Measurements from ENCODE around the gene CDK11A.
"Not testable (repeated sequence)": the region's sequence is repeated elsewhere in the genome, so short reads cannot be mapped to it uniquely, and the experiment has no call there.

The CDK11A gene

DNA sequence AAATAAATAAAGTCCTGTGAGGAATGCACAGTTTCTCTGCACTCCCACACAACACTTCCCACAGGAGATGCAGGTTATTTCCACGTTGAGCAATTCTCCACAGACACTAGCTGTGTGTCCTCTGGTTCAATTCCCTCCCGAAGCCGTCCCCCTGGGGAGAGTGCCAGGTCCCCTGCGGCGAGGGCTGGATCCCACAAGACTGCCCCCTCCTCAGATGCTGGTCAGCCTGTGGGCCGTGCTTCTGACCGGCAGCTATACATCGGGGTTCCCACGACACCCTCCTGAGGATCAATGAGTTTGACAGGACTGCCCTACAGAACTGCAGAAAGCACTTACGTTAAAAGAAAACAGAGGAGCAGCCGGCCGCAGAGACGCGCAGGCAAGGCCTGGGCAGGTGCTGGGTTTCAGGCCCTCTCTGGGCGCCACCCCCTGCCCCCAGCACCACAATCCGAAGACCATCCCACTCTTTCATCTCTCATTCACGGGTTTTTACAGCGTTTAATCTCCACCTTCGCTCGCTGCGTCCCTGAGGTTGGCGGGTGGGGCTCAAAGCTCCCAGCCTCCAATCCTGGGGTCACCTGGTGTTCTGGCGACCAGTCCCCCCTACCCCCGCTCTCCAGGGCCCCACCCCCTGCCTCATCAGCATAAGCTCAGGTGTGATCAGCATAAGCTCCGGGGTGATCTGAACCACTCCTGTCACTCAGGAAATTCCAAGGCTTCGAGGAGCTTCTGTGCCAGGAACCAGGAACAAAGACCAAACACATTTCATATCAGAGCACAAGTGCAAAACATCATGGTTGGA, 40.9 kb downstream of the CDK11A start:
- no peak for DNase-seq (ENCODE audit: low read depth)

DNA sequence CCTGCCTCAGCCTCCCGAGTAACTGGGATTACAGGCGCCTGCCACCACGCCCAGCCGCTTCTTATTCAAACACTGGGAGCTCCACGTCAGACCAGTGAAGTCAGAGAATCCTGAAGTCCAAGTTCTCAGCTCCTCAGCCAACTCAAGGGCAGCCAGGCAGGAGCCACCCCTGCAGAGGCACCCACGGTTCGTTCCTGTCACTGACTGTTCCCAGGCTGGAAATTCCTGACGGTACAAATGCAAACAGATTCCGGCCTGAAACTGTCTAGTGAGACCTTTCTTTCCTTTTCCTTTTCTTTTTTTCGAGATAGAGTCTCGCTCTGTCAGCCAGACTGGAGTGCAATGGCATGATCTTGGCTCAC, 43.3 kb downstream of the CDK11A start:
- DNase-seq (ENCODE audit: low read depth) = no peak

DNA sequence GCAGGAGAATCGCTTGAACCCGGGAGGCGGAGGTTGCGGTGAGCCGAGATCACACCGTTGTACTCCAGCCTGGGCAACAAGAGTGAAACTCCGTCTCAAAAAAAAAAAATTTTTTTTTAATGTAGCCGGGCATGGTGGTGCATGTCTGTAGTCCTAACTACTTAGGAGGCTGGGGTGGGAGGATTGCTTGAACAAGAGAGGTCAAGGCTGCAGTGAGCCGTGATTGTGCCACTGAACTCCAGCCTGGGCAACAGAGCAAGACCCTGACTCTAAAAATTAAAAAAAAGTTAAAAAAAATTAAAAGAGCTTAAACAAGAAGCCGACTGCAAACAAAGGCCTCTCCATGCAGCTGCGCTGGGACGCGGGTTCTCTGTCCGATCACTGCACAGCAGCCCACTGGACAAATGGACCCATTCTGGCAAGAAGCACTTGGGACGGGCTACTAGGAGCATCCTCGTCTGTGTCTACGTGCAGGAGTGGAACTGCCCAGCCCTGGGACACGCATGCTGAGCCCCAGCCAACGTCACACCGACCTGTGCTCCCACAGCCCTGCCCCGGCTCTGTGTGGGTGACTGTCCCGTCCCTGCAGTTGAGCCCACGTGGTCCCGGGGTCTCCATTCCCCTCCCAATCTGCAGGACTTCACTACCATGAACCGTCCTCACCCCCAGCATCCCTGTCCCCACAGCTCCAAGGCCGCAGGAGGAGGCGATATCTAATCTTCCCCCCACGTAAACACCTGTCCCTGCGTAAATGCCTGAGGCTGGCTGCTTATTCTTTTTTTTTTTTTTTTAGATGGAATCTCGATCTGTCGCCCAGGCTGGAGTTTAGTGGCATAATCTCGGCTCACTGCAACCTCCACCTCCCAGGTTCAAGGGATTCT, 43.9 kb downstream of the CDK11A start:
- no peak for DNase-seq (ENCODE audit: low read depth)

DNA sequence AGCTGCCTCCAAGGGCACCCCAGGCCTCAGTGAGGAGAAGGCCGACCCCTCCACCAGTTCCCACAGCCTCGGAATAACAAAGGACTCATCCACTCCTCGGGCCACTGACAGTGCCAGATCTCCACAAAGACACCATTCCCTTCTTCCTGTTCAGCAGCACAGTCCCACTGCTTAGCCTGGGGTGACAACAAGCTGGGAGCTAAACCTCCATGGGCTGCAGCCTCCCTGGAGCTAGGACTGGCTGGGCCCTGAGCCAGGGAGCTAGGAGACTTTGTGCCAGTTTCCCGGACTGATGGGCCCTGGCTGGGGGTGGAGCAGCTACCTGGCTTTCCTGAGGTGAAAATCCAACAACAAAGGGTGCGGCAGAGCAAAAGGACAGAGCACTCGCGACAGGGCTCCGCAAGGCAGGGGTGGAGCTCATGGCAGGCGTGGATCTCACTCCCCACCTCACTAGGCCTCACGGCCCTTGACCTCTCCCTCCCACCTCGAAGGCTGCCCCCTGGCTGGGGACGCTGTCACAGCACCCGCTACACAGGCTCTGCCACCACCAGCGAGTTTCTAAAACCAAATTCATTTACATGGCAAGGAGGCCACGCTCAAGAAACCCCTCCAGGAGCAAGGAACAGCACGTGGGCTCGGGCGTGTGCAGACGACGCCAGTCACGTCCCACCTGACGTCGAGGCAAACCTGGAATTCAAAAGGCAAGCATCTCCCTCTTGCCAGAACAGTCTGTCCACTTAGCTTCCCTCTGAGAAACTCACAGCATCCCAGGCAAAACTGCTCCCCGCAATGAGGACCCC, 45.4 kb downstream of the CDK11A start:
- no peak for DNase-seq (ENCODE audit: low read depth)

DNA sequence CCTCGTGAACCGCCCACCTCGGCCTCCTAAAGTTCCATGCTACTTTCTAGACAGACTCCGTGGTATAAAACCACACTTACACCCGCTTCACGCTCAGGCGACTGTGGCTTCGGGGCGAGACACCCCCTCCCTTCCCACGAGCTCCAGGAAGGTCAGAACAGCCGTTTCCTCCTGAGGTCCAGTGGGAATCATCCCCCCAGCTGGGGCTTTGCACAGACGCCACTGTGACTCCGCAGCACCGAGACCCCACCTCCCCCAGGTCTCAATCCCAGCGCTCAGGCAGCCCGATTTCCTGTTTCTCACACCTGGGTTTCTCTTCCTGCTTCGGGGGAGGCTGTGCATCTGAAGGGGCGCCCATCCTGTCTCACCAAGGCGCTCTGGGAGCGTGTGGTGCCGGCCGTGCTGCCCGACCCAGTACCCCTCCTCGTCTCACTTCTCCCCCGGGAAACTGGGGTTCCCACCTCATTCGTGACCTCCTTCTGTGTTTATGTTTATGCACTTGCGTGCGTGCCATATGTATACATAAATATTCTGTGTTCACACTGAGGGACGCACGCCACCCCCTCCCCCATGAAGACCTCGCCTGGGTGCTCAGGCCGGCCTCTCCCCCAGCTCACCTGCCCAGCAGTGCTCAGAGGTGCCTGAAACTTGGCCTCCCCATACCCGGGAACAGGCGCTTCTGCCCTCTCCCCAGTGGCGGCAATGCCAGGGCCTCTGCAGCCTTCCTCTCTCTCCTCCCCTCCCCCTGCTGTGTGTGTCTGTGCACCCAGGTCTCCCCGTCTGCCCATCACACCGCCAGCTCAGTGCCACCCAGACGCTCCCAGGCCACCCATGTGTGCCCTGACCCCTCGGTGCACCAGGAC, 46.2 kb downstream of the CDK11A start:
- DNase-seq (ENCODE audit: low read depth) = no peak

DNA sequence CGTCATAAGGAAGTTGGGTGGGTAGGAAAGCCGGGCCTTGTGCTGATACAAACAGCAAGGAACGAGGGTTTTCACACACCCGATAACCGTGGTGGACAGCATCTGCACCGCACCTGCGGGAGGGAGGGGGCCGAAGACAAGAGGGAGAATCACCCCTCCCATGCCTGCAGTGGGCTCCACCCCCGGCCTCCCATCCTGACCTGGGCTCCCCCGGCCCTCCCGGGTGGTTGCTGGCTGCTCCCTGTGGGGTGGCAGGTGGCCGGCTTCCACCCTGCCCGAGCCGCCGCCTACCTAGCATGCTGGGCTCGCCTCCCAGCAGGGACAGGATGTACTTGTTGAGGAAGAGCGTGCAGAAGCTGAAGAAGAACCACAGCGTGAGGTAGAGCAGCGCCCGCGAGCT, 48.1 kb downstream of the CDK11A start:
- not testable (repeated sequence) for DNase-seq (ENCODE audit: low read depth)

DNA sequence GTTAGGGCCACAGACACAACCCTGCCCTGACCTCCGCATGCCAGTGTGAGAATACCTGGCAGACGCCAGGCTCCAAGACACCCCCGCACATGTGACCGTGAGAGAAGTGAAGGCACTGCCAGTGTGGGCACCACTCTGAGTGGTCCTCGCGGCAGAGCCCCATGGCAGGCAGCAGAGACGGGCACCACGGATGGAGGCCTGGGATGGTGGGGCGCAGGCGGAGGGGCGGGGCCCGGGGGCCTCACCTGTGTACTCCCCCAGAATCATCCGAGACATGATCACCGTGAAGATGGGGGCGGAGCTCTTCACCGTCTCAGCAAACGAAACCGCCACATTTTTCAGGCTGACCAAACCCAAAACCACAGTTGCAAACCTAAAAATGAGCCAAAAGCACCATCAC, 48.9 kb downstream of the CDK11A start:
- DNase-seq (ENCODE audit: low read depth) = not testable (repeated sequence)

DNA sequence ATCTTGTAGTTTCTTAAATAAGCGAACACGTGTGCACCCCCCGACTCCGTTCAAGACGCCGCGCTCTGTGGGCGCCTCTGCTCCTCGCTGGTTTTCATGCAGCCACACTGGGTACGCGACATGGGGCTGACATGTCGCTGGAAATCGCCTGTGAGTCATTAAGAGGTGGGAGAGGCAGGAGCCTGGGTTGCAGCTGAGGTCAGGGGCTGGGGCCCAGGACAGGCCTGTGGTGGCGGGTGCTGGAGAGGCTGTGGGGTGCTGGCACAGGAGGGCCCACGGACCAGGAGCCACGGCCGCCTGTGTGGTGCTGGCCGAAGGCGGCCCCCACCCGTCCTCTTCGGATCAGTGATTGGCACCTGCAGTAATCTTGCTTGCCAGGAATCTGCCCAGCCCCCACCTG, 49.4 kb downstream of the CDK11A start:
- not testable (repeated sequence) for DNase-seq (ENCODE audit: low read depth)

DNA sequence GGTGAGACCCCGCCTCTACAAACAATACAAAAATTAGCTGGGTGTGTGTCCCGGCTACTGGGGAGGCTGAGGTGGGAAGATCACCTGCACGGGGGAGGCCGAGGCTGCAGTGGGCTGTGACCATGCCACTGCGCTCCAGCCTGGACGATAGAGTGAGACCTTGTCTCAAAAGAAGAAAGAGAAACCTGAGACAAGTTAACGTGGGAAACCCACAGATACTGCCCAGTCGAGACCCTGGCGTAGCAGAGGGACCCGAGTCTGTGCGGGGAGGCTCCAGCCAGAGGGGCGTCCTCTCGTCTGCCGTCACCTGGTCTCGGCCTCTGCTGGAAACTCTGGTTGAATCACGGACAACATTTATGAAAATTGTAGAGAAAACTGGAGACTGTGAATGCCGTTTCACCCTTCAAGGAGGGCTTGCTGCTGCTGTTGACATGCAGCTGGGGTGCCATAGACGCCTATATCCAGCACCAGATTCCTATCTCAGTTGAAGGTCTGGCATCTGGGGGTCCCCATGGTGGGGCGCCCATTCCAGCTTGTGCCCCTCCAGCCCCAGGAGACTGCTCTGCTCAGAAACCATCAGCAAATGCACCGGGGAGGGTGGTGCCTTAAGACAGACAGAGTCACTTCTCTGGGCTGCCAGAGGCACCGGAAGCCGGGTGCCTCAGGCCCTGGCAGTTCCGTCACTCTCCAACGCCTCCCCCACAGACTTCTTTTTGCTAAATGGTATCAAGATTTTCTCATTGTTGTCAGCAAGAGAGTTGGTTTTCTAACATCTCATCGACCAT, 51.8 kb downstream of the CDK11A start:
- DNase-seq (ENCODE audit: low read depth) = no peak

DNA sequence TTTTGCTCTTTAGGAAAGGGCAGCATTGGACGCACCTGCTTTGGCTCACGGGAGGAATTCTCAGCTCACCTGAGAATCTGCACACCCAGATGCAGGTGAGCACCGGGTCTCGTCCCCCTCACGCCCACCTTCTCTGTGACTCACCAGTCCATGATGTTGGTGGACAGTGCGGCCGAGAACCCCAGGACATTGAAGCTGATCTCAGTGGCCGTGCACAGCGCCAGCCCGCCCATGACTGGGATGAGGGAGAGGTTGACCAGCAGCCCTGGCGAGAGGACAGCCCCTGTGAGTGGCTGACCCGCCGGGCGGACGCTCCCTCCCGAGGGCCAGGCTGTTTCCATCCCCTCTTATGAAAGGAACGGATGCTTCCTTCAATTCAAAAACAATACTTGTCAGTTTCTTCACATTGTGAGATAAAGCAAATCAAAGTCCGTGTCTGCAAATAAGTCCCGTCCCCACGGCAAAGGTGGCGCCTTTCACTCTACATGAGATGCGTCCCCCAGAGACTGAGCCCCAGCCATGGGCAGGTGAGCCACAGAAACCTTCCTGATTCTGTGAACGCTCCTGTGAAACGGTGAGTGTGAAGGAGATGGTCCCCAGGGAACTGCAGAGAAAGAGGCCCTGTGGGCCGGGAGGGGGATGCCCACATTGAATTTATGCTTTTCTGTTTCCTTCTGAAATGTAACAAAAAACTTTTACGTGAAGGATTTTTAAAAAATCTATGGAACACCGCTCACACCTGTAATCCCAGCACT, 52.6 kb downstream of the CDK11A start:
- no peak for DNase-seq (ENCODE audit: low read depth)

DNA sequence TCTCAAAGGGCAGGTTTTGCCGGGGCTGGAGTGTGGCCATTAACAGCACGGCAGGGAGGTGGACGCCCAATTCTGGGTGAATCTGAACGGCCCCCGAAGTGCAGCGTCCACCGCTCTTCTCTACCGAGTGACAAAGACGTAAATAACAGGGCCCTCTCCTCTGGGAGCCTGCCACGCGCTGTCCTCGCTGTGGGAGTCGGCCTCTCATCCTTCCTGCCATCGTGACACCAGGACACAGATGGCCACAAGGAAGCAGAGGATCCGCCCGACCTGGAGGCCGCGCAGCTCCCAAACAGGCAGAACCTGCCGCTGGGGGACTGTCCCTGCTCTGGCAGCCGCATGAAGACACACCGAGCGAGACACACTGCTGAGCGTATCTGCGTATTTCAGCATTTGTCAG, 53.3 kb downstream of the CDK11A start:
- DNase-seq (ENCODE audit: low read depth) = no peak

DNA sequence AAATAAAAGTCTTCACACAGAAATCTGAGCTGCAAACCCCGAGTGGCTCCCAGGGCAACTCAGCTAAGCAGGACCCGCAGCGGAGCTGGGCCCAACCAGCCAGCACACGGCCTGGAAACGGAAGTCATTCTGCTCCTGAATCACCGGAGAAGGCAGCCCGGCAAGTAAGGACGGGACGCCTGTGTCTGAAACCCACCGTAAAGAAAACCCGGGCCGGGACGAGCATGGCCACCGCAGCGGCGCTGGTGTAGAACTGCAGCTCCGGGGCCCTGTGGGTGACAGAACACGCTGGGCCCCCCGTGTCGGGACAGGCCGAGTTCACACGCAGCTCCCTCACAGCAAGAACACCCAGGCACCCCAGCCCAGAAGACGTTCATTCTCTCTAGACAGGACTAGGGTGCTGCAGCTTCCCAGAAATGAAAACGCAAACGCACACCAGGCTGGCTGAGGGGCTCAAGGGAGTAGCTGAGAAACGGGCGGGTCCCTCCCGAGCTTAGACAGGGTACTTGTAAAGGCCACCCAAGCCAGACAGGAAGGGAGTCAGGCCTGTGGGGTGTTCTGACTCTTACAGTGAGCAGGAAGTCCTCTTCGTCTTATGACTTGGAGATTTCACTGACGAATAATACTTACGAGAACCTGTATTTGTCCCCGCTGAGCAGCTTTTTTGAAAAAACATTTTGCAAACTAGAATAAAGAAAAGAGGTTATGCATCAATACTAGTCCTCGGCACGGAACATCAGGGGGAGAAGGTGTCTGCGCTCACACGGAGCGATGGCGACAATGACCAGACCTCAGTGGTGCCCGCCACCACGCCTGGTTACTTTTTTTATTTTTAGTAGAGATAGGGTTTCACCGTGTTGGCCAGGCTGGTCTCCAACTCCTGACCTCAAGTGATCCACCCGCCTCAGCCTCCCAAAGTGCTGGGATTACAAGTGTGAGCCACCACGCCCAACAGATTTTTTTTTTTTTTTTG, 54.4 kb downstream of the CDK11A start:
- DNase-seq (ENCODE audit: low read depth) = no peak

DNA sequence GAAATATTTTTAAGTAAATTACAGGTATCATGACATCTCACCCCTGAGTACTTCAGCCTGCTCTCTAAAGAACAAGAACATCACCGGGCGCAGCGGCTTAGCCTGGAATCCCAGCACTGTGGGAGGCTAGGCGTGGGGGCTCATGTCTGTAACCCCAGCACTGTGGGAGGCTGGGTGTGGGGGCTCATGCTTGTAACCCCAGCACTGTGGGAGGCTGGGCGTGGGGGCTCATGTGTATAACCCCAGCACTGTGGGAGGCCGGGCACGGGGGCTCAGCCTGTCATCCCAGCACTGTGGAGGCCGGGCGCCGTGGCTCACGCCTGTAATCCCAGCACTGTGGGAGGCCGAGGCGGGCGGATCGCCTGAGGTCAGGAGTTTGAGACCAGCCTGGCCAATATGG, 57.6 kb downstream of the CDK11A start:
- no peak for DNase-seq (ENCODE audit: low read depth)

DNA sequence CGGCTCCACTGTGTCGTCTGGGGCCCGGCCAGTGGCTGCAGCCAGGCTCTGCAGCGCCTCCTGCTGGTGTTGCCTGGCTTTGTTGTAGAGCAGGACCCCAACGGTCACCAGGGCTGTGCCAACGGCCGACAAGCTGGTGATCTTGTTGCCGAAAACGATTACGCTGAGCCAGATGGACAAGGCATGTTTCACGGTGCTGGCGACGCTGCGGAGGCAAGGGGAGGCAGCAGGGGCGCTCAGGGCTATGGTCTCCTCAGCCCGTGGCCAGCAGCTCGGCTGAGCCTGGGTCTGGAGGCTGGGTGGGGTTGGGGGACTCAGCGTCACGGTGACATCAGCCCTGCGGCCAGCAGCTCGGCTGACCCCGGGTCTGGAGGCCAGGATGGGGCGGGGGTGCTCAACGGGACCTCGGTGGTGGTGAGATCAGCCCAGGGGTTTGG, 58.3 kb downstream of the CDK11A start:
- no peak for DNase-seq (ENCODE audit: low read depth)

DNA sequence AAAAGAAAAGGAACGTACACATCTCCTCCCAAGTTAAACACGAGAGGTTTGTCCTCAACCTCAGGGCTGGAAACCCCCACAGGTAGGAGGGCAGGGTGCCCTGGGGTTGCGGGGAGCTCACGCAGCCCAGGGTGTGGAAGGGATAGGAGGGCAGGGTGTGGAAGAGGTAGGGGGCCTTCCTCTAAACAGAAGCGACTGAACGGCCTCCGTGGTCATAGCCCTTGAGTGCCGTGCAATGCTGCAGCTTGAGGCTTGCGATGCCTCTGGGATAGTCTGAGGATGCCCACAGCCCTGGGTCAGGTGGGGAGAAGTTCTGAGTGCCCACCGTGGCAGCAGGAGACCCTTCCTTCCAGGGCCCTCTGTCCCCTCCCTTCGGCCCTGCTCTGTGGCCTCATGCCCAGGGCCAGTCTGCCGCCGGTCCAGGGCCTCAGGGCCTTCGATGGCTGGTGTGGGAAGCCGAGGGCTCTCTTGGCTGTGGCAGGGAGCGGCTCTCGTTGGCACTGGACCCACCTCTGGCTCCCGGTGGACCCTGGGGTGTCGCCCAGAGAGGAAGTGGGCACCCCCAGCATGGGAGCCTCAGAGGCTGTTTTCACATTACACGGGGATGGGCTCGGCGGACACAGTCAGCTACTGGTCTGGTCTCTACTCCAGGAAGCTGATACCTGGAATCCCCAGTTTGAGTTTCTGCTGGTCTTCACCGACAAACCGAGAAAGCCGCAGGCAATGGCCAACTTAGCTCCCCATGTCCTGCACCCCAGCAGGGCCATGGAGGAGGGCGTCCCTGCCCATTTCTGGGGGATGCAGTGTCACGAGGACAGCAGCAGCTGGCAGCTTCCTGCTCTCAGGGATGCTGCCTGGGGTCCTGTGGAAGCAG, 59.0 kb downstream of the CDK11A start:
- no peak for DNase-seq (ENCODE audit: low read depth)

DNA sequence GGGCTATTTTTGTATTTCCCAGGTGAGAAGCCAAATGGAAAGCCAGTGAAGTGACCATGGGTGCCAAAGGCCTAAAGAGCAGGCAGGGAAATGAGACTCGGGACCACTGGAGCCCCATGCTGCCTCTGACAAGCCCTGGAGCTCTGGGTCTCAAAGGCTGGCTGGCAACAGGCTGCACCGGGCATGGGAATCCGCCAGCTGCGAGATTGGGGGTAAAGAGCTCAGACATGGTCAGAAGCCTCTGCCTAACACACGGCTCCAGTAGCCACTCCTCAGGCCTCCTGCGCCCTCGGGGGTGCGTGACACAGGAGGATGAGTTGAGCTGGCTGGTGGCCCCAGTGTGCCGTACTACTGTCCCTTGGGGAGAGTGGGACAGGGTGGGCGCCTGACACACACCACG, 59.8 kb downstream of the CDK11A start:
- not testable (repeated sequence) for DNase-seq (ENCODE audit: low read depth)

DNA sequence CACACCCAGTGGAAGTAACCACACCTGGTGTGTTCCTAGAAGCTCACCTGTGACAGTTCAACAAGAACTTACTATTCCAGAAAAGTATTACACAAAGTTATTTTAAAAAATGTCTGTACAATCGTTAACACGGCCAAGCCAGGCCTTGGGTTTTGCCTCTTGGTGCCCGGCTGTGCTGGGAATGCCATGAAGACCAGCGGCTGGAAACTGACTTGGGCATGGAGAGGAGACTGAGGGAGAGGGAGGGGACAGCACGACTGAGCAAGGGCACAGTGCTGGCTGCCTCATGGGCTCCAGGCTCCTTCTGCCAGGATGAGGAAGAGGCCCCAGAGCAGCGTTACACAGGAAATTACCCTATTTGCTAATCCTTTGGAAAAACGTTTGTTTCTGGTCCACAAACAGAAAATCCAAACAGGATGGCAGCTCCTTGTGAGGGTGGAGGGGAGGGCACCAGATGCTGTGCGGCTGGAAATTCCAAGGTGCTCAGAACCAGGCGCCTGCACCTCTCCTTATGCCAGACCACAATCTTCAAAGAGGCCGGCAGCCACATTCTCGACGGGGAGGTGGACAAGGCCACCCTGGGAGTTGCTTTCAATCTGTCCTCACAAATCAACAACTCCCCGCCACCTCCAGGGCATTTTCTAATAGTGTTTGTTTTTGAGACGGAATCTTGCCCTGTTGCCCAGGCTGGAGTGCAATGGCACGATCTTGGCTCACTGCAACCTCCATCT, 61.2 kb downstream of the CDK11A start:
- DNase-seq (ENCODE audit: low read depth) = not testable (repeated sequence)
